NCI-H146 treated with DMSO at 0.1 percent for 48 hours (cell line): Measurements from ENCODE around the gene ZNF135.

Source experiments
- DNase-seq: peaks from one replicate; lab custom pipeline; 2025; ENCODE audit not compliant: unreplicated experiment; lab: John Stamatoyannopoulos, UW

ZNF135 gene

DNA sequence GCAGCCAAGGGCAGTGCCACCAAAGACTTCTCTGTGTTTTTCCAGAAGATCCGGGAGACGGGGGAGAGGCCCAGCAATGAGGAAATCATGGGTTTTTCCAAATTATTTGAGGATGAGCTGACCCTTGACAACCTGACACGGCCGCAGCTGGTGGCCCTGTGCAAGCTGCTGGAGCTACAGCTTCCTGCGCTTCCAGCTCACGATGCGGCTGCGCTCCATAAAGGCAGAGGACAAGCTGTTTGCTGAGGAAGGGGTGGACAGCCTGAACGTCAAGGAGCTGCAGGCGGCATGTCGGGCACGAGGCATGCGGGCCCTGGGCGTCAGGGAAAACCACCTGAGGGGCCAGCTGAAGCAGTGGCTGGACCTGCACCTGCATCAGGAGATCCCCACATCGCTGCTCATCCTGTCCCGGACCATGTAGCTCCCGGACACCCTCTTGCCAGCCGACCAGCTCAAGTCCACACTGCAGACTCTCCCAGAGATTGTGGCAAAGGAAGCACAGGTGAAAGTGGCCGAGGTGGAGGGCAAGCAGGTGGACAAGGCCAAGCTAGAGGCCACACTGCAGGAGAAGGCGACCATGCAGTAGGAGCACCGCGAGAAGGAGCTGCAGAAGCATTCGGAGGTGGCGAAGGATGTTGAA is 13.6 kb upstream of the ZNF135 start:
- no peak for DNase-seq

DNA sequence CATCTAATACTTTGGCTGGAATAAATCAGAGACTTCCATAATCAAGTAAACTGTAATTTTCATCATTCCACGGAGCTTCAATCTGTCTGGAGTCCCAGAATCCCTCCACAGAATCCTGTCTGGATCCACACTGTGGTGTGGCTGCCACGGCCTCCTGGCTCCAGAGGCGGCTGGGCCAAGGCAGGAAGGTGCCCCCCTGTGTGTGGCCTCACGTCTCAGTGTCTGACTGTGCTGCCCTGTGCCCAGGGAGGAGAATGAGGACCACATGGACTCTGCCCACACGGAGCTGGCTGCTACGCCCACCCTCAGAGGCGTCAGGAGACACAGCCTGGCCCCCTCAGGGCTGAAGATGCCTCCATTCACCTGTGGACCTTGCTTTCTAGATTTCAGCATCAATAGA is 12.2 kb upstream of the ZNF135 start:
- DNase-seq, result no peak

DNA sequence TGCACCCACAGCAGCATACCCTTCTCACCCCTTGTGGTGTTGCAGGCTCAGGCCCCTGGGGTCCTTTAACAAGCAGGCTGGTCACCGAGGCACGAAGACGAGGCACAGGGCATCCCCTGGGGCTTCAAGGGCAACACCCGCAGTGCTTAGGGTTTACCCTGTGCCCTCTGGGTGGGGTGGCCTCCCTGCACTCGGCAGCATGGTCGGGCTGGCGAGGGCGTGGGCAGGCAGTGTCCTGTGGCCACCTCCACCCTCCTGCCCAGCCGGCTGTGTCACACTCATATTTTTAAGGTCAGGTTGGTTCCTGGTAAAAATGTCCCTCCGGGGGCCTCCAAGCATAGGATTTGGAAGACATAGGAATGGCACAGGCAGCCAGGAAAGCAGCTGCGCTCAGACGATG is 11.4 kb upstream of the ZNF135 start:
- DNase-seq, result no peak

DNA sequence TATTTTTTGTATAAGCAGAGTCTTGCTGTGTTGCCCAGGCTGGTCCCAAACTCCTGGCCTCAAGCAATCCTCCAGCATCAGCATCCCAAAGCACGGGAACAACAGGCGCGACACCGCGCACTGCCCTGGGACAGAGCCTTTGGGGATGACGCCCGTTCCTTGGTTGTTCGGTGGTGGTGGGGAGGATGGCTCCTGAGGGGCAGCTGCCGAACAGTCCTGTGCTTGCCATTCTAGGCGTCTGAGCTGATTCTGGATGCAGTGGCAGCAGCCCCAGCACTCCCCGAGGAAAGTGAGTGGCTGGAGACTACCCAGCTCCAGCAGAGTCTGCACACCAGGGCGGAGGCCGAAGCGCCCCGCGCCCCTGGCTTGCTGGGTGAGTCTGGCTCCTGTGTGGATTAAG is 6.8 kb upstream of the ZNF135 start:
- DNase-seq, result no peak

DNA sequence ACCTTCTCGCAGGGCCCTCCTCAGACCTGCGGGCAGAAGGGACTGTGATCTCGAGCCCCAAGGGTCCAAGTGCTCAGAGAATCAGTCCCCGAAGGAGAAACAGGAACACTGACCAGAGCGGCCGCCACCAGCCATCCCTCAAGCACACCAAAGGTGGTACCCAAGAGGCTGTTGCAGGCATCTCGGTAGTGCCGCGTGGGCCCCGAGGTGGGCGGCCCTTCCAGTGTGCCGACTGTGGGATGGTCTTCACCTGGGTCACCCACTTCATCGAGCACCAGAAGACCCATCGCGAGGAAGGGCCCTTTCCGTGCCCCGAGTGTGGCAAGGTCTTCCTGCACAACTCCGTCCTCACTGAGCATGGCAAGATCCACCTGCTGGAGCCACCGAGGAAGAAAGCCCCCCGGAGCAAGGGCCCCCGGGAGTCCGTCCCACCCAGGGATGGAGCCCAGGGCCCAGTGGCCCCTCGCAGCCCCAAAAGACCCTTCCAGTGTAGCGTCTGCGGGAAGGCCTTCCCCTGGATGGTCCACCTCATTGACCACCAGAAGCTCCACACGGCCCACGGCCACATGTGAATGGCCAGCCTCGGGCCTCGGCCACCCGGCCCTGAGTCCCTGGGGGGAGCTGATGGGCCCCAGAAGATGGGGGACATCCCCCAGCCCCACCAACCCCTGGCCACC is 5.5 kb upstream of the ZNF135 start:
- DNase-seq, result no peak

DNA sequence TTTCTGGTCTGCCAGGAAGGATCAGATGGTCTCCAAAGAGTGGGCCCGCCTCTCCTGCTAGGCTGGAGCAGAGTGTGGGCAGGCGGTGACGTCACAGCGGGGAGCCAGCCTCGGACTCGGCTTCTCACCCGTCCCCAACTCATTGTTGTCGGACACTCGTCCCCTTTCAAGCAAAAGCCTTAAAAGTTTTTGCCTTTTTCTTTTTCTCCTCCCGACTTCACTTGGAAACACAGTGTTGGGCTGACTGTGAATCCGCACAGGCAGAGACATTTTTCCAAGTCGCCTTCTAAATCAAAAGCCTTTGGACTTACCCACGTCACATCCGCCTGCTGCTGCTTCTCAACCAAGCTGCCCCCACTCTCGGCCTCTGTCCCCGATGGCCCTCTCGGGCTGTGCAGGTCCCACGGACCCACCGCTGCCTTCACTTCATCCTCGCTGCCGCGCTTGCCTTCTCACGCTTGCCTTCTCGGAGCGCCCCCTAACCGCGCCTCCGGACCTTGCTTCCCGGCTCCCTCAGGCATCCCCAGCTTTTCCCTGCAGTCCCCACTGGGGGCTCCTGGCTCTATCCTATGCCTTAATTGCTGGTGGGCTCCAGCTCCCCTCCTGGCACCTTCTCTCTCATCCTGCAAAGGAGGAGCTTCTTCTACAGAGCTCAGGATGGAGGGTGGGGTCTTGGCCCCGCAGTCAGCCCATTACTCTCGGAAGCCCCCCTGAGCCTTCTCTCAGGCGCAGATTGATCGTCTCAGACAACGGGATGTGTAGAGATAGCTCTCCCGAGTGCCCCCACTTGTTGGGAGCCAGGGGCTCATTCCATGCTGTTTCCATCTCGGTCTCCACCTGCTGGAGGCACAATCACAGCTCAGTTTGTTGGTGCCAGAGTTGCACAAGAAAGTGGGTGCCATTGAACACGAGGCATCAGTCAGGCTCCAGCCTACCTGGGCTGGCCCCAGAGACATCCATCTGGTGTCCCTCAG is 3.9 kb upstream of the ZNF135 start:
- no peak for DNase-seq

DNA sequence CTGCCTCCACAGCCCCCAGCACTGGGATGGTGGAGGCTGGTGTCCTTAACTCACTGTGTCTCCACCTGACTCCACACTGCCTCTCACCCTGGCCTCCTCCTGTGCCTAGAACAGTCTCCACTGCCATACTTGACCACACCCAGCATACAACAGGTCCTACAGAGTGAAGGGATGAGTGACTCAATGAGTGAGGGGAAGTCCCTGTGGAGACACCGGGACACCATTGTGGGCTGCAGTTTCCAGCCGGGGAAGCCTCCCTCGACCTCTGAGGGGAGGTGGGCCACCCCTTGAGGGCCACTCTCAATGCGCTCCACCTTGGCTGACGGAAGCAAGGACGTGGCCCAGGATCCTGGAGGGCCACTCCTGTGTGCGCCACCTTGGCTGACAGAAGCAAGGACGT is 2.8 kb upstream of the ZNF135 start:
- DNase-seq, result no peak

DNA sequence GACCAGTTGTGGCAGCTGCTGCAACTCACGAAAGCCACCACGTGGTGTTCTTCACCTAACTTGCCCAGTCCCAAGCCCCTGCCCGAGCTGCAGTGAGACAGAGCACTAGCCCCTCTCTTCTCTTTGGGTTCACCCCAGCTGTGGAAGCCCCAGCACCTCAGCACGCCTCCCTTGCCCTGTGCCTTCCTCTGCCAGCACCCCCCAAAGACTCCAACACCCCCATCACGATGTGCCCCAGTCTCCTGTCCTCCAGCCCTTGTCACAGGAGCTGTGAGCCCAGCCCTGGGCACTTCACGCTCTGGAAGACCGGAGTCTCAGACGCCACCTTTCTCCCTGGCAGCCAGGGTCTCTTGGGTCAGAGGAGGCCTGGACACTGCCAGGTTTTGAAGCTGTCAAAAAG is 2.2 kb upstream of the ZNF135 start:
- DNase-seq, result no peak

DNA sequence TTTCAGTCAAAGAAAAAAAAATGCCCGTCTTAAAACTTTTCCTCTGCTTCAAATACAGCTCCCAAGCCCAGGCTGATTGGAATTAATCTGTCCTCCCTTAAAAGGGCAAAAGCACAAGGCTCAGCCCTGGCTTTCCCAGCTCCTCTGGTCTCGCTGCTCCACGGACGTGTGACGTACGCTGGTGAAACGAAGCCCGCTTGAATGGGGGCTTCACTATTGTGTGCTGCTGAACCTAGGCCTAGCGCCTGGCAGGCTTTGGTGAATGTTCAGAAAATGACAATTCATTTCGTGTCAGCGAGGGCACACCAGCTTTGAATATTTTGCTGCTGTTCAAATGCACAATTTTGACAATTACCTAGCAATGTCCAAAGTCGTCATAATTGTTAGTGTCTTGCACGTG is 615 bp upstream of the ZNF135 start:
- DNase-seq, result no peak

DNA sequence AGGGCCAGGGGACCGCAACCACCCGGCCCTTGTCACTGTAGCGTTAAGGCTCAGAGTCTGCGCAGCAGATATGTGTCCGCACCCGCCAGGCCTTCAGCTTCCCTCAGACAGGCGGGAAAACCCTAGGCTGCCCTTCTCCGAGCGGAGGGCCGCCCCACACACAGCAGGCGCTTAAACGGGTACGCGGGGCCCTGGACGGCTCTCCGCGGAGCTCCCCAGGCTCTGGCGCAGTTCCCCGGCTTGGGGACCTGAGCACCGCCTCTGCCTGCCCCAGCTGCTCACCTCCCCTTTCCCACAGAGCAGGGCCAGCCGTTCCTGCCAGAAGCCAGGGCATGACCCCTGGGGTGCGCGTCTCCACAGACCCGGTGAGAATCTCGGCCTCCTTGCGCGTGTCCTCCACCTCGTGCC is 593 bp downstream of the ZNF135 start:
- no peak for DNase-seq

DNA sequence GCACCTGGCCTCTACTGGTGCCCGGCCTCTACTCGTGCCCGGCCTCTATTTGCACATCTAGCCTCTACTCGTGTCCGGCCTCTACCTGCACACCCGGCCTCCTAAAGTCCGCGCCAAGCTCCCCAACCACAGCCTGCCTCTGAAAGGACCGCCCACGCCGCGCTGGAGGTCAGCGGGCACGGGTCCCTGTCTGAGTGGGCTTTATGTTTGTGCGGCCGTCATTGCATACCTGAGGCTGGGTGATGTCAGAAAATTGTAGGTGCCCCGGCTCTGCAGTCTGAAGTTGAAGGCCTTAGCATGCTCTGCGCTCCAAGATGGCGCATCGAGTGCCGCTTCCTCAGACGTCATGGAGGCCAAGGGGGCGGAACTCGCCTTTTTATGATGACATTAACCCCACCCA is 1.1 kb downstream of the ZNF135 start:
- DNase-seq, result no peak

DNA sequence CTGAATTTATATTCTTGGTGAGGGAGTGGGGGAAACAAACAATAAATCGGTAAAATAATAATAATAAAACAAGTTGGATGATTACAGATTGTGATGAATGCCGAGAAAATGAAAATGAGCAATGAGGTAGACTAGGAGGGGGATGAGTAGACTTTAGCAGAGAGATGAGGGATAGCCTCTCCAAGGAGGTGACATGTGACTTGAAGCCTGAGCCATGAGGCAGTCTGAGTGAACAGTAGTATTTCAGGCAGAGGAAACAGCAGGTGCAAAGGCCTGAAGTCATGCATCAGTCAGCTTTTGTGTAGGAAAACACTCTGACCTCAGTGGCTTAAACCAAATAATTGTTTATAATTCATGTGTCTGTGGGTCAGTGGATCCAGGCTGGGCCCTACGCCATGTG is 4.6 kb downstream of the ZNF135 start:
- no peak for DNase-seq

DNA sequence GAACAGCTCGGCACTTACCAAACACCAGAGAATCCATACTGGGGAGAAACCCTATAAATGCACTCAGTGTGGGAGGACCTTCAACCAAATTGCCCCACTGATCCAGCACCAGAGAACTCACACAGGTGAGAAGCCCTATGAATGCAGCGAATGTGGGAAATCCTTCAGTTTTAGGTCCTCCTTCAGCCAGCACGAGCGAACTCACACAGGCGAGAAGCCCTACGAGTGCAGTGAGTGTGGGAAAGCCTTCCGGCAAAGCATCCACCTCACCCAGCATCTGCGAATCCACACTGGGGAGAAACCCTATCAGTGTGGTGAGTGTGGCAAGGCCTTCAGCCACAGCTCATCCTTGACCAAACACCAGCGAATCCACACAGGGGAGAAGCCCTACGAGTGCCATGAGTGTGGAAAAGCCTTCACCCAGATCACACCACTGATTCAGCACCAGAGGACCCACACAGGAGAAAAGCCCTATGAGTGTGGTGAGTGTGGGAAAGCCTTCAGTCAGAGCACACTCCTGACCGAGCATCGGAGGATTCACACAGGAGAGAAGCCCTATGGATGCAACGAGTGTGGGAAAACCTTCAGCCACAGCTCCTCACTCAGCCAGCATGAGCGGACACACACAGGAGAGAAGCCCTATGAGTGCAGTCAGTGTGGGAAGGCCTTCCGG is 8.3 kb downstream of the ZNF135 start:
- no peak for DNase-seq

DNA sequence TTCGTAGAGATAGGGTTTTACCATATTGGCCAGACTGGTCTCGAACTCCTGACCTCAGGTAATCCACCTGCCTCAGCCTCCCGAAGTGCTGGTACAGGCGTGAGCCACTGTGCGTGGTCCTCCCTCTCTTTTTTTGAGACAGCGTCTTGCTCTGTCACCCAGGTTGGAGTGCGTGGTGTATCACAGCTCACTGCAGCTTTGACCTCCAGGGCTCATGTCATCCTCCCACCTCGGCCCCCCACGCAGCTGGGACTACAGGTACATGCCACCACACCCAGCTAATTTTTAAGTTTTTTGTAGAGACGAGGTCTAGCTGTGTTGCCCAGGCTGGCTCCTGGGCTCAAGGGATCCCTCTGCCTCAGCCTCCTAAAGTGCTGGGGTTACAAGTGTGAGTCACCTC is 20.7 kb downstream of the ZNF135 start:
- no peak for DNase-seq

DNA sequence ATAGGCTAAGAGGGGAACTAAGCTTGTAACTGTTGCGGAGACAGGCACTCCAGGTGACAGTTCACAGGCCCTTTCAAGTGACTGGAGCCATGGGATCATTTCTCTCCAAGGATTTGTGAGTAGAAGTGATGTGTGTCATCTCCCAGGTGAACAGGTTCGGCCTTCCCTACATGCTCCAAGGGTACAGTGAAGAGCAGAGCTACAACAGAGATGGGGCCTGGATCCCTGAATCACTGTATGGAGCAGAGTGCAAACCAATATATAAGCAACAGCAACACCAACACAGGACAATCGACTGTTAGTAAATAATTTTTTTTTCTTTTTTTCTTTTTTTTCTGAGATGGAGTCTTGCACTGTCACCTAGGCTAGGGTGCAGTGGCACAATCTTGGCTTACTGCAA is 23.9 kb downstream of the ZNF135 start:
- no peak for DNase-seq

DNA sequence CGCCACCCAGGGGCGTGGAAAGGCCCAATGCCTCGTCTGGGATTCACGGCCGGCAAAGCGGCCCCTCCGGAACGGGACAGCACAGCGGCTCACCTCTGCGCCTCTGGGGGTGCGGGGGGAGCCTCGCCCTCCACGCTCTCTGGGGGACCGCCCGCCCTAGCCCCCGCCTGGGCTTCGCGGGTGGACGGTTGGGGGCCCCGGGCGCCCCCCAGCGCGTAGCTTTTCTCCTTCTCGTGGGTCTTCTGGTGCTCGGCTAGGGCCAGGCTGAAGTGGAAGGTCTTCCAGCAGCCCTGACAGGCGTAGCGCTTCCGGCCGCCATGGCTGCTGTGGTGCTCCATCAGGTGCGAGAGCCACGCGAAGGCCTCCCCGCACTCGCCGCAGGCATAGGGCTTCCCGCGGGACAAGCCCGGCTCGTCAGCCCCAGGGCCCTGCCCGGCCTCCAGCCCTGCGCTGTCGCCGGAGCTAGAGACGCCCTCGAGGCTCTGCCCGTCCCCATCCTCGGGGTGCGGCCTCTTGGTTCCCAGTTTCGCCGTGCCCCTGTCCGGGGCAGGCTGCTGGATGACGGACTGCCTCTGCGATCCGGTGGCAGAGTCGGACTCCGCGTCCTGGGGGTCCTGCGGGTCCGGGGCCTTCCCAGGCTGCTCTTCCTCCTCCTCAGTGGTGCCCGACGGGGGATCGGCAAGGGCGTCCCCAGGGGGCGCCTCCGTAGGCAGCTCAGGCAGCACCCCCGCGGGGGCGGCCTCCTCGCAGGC is 25.7 kb downstream of the ZNF135 start:
- no peak for DNase-seq

DNA sequence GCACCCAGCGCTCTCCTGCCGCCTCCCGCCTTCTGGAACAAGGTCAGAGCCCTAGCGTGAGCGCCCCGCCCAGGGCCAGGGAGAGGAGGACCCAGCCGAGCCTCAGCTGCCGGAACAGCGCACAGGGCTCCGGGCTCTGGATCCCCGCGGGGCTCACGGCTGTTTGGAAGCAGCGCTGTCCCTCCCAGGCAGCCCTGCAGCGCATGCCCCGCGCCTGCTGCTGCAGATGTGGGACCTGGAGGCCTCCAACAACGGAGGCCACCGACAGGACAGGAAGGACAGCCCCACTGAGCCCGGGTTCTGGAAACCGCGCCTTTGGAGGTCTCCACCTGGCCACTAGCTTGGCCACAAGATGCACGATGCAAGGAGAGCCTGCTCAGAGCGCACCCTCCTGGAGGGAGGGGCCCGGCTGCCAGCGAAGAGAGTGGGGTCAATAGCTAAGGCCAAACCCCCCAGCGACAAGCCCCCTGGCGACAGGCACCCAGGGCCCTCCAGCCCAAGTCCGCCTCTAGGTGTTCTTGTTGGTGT is 26.3 kb downstream of the ZNF135 start:
- no peak for DNase-seq

DNA sequence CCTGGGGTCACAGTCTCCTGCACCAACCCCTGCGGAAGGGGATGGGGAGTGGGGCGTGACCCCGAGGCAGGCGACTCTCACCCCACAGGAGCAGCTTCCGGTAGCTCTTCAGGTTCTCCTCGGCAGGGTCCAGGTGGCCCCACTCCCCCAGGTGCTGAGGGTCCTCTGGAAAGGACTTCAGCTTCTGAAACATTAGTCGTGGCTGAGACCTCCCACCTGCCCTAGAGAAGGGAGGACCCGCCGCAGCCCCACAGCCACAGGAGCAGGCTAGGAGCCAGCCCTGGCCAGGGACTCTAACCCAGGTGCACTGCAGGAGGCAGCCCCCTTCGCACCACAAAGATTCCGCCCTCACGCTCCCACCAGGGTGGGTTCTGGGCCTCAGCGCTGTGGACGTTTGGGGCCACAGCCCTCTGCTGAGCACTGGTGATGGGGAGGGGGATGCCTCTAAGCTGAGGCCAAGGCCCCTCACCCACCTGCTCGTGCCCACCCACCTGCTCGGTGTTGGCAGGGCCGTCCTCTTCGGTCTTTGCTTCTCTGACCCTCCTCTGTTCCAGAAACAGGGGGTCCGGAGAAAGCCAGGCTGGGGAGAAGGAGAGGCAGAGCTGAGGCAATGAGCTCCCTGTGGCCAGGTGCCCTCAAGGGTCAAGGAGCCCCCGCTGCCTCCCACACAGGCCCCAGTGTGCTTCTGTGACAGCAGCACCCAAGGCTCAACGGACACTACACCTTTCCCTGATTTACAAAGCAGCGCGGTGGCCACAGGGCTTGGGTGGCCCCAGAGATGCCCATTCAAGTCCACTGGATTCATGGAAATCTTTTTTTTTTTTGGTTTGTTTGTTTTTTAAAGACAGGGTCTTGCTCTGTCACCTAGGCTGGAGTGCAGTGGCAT is 28.0 kb downstream of the ZNF135 start:
- DNase-seq, result no peak

DNA sequence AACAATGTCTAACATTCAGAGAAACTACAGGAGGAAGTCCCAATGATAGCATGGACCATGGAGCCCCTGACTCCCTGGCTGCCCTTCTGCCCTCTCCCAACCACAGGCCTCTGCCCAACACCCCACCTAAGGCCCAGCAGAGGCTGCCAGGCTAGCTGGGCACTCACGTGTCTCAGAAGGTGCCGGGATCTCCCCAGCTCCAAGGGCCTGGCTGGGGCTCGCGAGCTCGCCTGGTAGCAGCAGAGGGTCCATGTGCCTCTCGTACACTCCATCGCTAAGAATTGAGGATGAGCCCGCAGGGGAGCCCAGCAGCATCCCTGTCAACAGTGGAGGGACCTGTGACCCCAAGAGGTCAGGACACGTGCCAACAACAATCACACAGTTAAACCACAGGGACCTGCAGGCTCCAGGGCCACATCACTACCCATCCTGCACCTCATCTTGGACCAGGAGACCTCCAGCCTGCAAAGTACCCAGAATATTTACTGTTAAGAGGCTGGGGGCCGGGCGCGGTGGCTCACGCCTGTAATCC is 29.5 kb downstream of the ZNF135 start:
- DNase-seq, result no peak
